Fibroblast of peridontal ligament (primary cell): ENCODE measurements around the gene CAPG.

Source experiments
- DNase-seq: peaks from one replicate; pipeline ENCODE4 v3.0.0-alpha.2; 2010; ENCODE audit errors: extremely low read depth

CAPG gene

GRCh38 chr2:85438201-85439024 is 28.2 kb upstream of the CAPG start:
- no peak for DNase-seq

- peak; percentile 77 for DNase-seq
Measured at GRCh38 chr2:85437488-85438200, 27.5 kb upstream of the CAPG start.

GRCh38 chr2:85436836-85437487 is 26.8 kb upstream of the CAPG start:
- DNase-seq, result no peak

- DNase-seq, result no peak
Measured at GRCh38 chr2:85435981-85436835, 26.0 kb upstream of the CAPG start.

GRCh38 chr2:85435220-85435958 is 25.2 kb upstream of the CAPG start:
- DNase-seq, result no peak

GRCh38 chr2:85434696-85435095 is 24.5 kb upstream of the CAPG start:
- no peak for DNase-seq

- peak; percentile 96 for DNase-seq
Measured at GRCh38 chr2:85433511-85434089, 23.4 kb upstream of the CAPG start.

GRCh38 chr2:85431570-85432205 is 21.5 kb upstream of the CAPG start:
- no peak for DNase-seq

- no peak for DNase-seq
Measured at GRCh38 chr2:85430752-85431569, 20.8 kb upstream of the CAPG start.

- no peak for DNase-seq
Measured at GRCh38 chr2:85429924-85430289, 19.7 kb upstream of the CAPG start.

- DNase-seq, result no peak
Measured at GRCh38 chr2:85429213-85429923, 19.2 kb upstream of the CAPG start.

GRCh38 chr2:85428343-85428881 is 18.2 kb upstream of the CAPG start:
- peak; percentile 27 for DNase-seq

GRCh38 chr2:85427300-85427835 is 17.2 kb upstream of the CAPG start:
- DNase-seq, result no peak

GRCh38 chr2:85425588-85425987 is 15.4 kb upstream of the CAPG start:
- DNase-seq, result no peak

GRCh38 chr2:85423525-85423924 is 13.4 kb upstream of the CAPG start:
- DNase-seq, result no peak

GRCh38 chr2:85422072-85422457 is 11.9 kb upstream of the CAPG start:
- no peak for DNase-seq

GRCh38 chr2:85421260-85422071 is 11.3 kb upstream of the CAPG start:
- DNase-seq, result peak; percentile 38
